IPS-20b (cell line): ENCODE results near the gene NDUFV1.
"Not testable (repeated sequence)": the region's sequence is repeated elsewhere in the genome, so short reads cannot be mapped to it uniquely, and the experiment has no call there.

ENCODE experiments used
- H3K27ac ChIP-seq: one replicate; pipeline ENCODE4 v1.5.1; 2013; ENCODE audit warnings: low read length
- H3K27me3 ChIP-seq: 2 replicates; pipeline ENCODE4 v1.6.1; 2013; ENCODE audit warnings: mild to moderate bottlenecking, low read length, inconsistent platforms; ENCODE audit not compliant: insufficient read depth
- H3K36me3 ChIP-seq: 2 replicates; pipeline ENCODE4 v1.6.1; 2013; ENCODE audit warnings: low read depth, mild to moderate bottlenecking, inconsistent platforms, low read length, moderate library complexity; ENCODE audit not compliant: insufficient read depth
- H3K4me1 ChIP-seq: 2 replicates; pipeline ENCODE4 v1.6.1; 2013; ENCODE audit warnings: mild to moderate bottlenecking, control low read depth, inconsistent platforms, low read length, moderate library complexity; ENCODE audit not compliant: insufficient read depth
- H3K4me3 ChIP-seq: 2 replicates; pipeline ENCODE4 v1.5.1; 2013; ENCODE audit warnings: mild to moderate bottlenecking, low read length, inconsistent platforms
- H3K9ac ChIP-seq: 2 replicates; pipeline ENCODE4 v1.6.1; 2013; ENCODE audit warnings: low read depth, mild to moderate bottlenecking, inconsistent platforms, low read length, moderate library complexity
- H3K9me3 ChIP-seq: 2 replicates; pipeline ENCODE4 v1.6.1; 2013; ENCODE audit warnings: mild to moderate bottlenecking, low read depth, low read length, inconsistent platforms; ENCODE audit not compliant: insufficient read depth

The NDUFV1 gene

DNA sequence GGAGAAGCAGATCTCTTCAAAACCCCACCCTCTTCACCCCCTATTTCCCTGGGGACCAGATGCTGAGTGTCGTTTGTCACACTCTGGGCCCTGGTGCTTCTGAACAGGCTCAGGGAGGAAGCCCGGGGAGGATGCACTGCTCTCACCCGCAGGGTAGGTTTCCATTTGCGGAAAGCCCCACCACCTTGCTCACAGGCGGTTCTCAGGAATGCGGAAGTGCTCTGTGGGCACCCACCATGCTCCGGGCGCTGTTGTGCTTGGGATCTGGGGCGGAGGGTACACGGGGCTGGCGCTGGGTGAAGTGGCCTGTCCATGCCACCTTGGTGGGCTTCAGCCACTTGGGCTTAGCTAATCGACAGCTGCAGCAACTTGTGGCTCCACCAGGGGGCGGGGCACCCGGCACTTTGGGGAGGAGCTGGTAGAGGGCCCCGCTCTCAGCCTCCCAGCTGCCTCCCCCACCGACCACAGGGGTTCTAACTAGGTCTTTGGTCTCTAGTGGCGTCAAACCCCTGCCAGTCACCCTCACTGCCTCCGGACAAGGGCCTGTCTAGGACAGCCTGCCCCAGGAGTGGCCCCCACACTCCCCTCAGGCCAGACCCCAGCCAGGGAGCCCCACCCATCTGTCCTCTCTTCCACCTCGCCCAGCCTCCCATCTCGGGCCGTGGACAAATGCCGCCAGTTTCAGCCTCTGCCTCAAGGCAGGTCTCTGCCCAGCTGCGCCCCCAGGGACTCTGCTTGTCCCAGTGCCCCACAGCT is 7.4 kb downstream of the NDUFV1 start:
- H3K27ac ChIP-seq, result no peak overlapping the region
- no peaks in the 10 kb centered on the region for H3K9me3 ChIP-seq
- H3K4me3 ChIP-seq, result peak overlapping the region; percentile 28; the same call in 1 of the 2 replicates
- H3K36me3 ChIP-seq, result peaks cover 7% of the 10 kb centered on the region
- H3K9ac ChIP-seq, result no peak overlapping the region
- peaks cover 33% of the 10 kb centered on the region for H3K27me3 ChIP-seq
- H3K4me1 ChIP-seq, result peaks cover 11% of the 10 kb centered on the region; the same call in 1 of the 2 replicates

DNA sequence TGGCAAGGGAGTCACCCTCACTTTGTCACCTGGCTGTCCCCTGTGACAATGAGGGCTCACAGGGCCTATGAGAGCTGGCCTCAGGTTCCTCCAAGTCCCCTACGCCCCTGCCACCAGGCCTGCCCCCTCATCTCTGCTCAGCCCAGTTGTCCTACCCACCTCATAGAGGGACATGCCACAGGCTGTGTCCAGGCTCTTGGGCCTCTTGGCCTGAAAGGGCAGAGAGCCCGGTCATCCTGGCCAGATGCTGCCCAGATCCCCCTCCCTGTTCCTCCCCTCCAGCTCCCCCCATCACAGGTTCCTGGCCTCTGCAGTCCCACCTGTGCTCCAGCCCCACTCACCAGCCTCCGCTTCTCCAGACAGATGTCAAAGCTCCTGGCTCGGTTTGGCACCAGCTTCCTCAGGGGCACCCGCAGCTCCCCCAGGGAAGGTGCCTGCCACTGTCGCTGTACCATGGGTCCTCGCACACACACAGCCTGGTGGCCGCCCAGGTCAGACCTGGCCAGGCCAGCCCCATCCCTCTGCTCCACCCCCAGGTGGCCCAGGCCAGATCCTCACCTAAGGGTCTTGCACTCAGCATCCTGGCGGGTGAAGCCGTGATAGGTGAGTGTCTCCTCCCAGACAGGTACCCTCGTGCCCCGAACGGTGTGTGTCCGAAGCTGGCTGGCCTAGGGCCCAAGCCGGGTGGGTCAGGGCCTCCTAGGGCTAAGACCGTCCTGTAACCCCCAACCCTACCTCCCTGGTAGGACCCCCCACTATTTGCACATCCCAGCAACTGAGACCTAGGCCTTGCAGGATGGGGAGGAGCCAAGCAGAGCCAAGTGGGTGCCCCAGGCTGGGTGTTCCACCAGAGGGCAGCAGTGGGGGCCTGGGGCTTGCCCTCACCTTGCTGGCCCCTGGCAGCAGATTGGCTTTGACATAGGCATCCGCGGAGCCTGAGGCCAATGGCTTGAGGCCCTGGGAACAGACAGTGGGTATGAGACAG is 8.3 kb downstream of the NDUFV1 start:
- Histone ChIP-seq H3K27me3 (peaks cover 42% of the 10 kb centered on the region), H3K4me3 (no peak overlapping the region), H3K27ac (no peak overlapping the region), H3K9ac (no peak overlapping the region), H3K9me3 (no peaks in the 10 kb centered on the region), H3K36me3 (no peaks in the 10 kb centered on the region), H3K4me1 (peaks cover 11% of the 10 kb centered on the region; the same call in 1 of the 2 replicates)

DNA sequence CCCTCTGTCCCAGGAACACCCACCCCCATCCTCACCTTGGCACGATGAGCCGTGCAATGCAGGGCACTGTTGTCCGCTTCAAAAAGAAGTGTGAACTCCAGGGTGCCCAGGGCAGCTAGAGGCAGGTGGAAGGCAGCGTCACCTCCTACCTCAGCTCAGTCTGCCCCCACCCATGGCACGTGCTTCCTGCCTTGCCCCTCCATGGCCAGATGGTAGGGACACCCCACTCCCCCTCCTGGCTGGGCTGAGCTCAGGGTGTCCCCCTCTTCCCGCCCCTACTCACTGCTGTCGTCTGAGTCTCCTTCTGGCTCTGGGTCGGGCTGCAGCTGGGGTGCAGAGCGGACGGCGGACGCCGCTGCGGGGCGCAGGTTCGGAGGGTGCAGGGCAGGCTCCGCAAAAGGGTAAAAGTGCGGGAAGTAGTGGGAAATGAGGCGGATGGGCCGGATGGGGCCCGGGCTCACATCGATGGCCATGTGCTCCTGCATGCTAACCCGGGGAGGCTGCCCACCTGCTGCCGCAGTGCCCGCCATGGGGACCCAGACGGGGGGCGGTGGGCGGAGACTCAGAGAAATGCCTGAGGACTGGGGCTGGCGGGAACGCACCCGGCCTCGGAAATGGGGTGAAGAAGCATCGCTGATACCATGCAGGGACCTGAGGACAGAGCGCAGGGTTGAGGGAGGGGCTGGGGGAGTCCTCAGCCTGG is 9.1 kb downstream of the NDUFV1 start:
- peaks cover 11% of the 10 kb centered on the region; the same call in 1 of the 2 replicates for H3K4me1 ChIP-seq
- H3K9ac ChIP-seq, result no peak overlapping the region
- H3K27me3 ChIP-seq, result peaks cover 48% of the 10 kb centered on the region
- H3K9me3 ChIP-seq, result no peaks in the 10 kb centered on the region
- H3K27ac ChIP-seq, result no peak overlapping the region
- H3K36me3 ChIP-seq, result no peaks in the 10 kb centered on the region
- H3K4me3 ChIP-seq, result no peak overlapping the region; the same call in 1 of the 2 replicates

DNA sequence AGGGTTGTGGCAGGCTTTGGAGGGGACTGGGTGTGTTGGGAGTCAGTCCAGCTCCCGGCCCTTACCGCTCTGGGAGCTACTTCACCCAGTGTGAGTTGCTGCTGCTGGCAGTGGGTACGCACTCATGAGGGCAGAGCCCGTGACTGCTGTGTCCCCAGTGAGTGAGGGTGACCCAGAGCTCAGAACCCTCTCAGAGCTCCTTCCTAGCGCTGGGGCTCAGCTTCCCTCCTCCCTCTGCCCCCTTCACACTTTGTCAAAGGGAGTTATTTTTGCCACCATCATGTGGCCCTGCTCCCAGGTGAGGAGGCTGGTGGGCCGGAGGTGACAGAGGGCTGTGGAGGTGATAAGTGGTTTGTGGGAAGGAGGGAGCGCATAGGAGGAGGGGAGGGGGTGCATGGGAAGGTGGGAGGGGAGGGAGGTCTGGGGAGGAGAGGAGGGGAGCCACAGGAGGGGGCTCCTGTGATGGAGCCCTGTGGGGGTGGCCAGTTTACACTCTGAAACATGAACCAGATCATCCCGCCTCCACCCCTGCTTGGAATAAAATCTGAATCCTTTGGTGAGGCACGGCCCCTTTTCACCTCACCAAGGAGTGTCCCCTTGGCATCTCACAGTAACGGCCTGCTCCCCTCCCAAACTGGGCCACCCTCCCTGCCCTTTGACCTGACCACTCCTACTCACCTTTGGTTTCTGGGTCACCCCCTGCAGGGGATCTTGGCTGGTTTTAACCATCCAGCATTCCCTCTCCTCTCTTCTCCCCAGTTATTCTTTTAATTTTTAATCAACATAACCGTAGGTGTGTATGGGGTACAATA is 9.9 kb downstream of the NDUFV1 start:
- Histone ChIP-seq H3K9me3 (no peaks in the 10 kb centered on the region), H3K4me1 (peaks cover 11% of the 10 kb centered on the region; the same call in 1 of the 2 replicates), H3K27ac (no peak overlapping the region), H3K36me3 (no peaks in the 10 kb centered on the region), H3K4me3 (peak overlapping the region; percentile 34; the same call in 1 of the 2 replicates), H3K27me3 (peaks cover 48% of the 10 kb centered on the region), H3K9ac (no peak overlapping the region)

DNA sequence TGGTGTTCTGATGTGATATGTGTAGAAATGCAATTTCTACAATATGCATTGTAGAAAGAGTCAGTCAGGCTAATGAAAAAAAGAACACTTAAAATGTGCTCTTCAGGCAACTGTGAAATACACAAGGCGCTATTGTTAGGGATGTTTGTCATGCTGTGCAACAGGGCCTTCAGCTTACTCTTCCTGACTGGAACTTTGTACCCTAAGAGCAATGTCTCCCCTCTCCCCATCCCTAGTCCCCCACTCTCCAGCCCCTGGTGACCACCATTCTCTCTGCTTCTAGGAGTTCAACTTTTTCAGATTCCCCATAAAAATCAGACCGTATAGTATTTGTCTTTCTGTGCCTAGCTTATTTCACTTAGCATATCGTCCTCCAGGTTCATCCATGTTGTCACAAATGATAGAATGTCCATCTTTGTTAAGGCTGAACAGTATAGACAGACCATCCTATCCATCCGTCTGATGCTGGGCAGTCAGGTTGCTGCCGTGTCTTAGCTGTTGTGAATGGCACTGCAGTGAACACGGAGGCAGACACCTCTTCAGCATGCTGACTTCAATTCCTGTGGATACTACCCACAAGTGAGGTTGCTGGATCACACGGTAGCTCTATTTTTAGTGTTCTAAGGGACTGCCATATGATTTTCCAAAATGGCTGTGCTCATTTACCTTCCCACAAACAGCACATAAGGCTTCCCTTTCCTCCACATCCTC is 10.7 kb downstream of the NDUFV1 start:
- Histone ChIP-seq H3K9ac (no peak overlapping the region), H3K27ac (no peak overlapping the region), H3K9me3 (no peaks in the 10 kb centered on the region), H3K27me3 (peaks cover 48% of the 10 kb centered on the region), H3K4me1 (peaks cover 11% of the 10 kb centered on the region; the same call in 1 of the 2 replicates), H3K36me3 (no peaks in the 10 kb centered on the region), H3K4me3 (peak overlapping the region; percentile 34; the same call in 1 of the 2 replicates)

DNA sequence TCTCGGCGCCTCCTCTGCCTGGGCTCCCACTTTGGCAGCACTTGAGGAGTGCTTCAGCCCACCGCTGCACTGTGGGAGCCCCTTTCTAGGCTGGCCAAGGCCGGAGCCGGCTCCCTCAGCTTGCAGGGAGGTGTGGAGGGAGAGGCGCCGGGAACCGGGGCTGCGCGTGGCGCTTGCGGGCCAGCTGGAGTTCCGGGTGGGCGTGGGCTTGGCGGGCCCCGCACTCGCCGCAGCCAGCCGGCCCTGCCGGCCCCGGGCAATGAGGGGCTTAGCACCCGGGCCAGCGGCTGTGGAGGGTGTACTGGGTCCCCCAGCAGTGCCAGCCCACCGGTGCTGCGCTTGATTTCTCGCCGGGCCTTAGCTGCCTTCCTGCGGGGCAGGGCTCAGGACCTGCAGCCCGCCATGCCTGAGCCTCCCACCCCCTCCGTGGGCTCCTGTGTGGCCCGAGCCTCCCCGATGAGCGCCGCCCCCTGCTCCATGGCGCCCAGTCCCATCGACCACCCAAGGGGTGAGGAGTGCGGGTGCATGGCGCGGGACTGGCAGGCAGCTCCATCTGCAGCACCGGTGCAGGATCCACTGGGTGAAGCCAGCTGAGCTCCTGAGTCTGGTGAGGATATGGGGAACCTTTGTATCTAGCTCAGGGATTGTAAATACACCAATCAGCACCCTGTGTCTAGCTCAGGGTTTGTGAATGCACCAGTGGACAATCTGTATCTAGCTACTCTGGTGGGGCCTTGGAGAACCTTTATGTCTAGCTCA is 12.3 kb downstream of the NDUFV1 start:
- H3K4me3 ChIP-seq, H3K9ac ChIP-seq, H3K9me3 ChIP-seq, H3K36me3 ChIP-seq, H3K27ac ChIP-seq: not testable (repeated sequence)
- Histone ChIP-seq H3K4me1 (peaks cover 11% of the 10 kb centered on the region; the same call in 1 of the 2 replicates), H3K27me3 (peaks cover 48% of the 10 kb centered on the region)

DNA sequence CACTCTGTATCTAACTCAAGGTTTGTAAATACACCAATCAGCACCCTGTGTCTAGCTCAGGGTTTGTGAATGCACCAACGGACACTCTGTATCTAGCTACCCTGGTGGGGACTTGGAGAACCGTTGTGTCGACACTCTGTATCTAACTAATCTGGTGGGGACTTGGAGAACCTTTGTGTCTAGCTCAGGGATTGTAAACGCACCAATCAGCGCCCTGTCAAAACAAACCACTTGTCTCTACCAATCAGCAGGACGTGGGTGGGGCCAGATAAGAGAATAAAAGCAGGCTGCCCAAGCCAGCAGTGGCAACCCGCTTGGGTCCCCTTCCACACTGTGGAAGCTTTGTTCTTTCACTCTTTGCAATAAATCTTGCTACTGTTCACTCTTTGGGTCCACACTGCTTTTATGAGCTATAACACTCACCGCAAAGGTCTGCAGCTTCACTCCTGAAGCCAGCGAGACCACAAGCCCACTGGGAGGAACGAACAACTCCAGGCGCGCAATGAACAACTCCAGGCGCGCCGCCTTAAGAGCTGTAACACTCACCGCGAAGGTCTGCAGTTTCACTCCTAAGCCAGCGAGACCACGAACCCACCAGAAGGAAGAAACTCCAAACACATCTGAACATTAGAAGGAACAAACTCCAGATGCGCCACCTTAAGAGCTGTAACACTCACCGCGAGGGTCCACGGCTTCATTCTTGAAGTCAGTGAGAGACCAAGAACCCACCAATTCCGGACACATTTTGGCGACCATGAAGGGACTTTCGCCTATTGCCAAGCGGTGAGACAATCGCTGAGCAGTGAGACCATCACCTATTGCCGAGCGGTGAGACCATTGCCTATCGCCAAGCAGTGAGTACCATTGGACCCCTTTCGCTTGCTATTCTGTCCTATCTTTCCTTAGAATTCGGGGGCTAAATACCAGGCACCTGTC is 13.2 kb downstream of the NDUFV1 start:
- not testable (repeated sequence) for H3K9me3 ChIP-seq, H3K36me3 ChIP-seq, H3K27ac ChIP-seq
- Histone ChIP-seq H3K4me3 (peak overlapping the region; percentile 91), H3K4me1 (peaks cover 11% of the 10 kb centered on the region; the same call in 1 of the 2 replicates), H3K27me3 (peaks cover 48% of the 10 kb centered on the region), H3K9ac (peak overlapping the region; percentile 71)

DNA sequence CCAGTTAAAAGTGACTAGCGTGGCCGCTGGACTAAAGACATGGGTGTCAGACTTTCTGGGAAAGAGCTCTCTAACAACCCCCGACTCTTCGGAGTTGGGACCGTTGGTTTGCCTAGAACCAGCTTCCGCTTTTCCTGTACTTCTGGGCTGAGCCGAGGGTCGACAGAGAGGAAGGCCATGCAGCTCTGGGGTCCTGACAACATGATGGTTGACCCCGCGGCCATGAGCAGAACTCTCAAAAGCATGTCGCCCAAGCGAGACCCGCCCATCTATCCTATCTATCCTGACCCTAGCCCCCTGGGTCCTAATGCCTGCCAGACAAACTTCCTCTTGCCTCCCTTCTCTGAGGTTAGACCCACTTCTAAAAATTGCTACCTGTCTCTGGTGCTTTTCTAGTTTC is 13.9 kb downstream of the NDUFV1 start:
- H3K4me3 ChIP-seq, result peak overlapping the region; percentile 91
- H3K4me1 ChIP-seq, result peaks cover 11% of the 10 kb centered on the region; the same call in 1 of the 2 replicates
- H3K36me3 ChIP-seq, H3K9me3 ChIP-seq, H3K27ac ChIP-seq: not testable (repeated sequence)
- peaks cover 46% of the 10 kb centered on the region for H3K27me3 ChIP-seq
- peak overlapping the region; percentile 71 for H3K9ac ChIP-seq

GRCh38 chr11:67621928-67622327 is 15.2 kb downstream of the NDUFV1 start:
- H3K36me3 ChIP-seq, H3K9me3 ChIP-seq, H3K27ac ChIP-seq, H3K4me1 ChIP-seq: not testable (repeated sequence)
- peaks cover 34% of the 10 kb centered on the region for H3K27me3 ChIP-seq
- peak overlapping the region; percentile 91 for H3K4me3 ChIP-seq
- H3K9ac ChIP-seq, result peak overlapping the region; percentile 71; the same call in 1 of the 2 replicates
